ENCODE measurements around the gene VAMP5. TPM values are rescaled to one million over a fixed set of nuclear protein-coding genes. Genes with fewer than 3 reads are reported as not detected.
A peak's percentile ranks its signal among the peaks of the same experiment; 100 is the strongest.

The VAMP5 gene
- total and polyA plus RNA-seq, 10 of the 15 experiments (the other 5 are each of a cell fraction or from before 2014, with no cell fraction given): 3.8 to 52.7 (median 24.1) TPM

- H3K79me2 ChIP-seq (ENCODE audit: control insufficient read depth, insufficient read depth, low read length): no peaks in the 10 kb centered on the region
- intact Hi-C loops (cut with micrococcal nuclease; ENCODE audit: unreplicated experiment) (no loop called here), in situ Hi-C loops (cut with MboI) (no loop called here)
- ATAC-seq: peak; percentile 99
- no peak overlapping the region for H2AFZ ChIP-seq (ENCODE audit: control insufficient read depth, low read depth, low read length)
- SMC1A ChIA-PET (ENCODE audit: uncharacterized antibody, unreplicated experiment): interaction anchor here (1.1 to 2.0 kb wide), 4 partner anchors 60 to 174 kb away, joined by 3 to 6 read pairs (median 3); no protein-coding TSS in a partner anchor
- POLR2A ChIA-PET: interaction anchor here (0.6 to 1.2 kb wide), 4 partner anchors 15 to 195 kb away, joined by 3 read pairs; no protein-coding TSS in a partner anchor
- H3K36me3 ChIP-seq (ENCODE audit: control insufficient read depth in 2 of 2, insufficient read depth in 2 of 2, low read length in 1 of 2): peaks cover 22 to 39% of the 10 kb centered on the region in 2 experiments
- no peak overlapping the region for H3K9ac ChIP-seq (ENCODE audit: control insufficient read depth, insufficient read depth, low read length)
- no peaks in the 10 kb centered on the region for H3K9me3 ChIP-seq (replicated peaks; ENCODE audit: control insufficient read depth, insufficient read depth, low read length)
- FAIRE-seq: peak; percentile 62
- no peaks in the 10 kb centered on the region for H4K20me1 ChIP-seq (ENCODE audit: control insufficient read depth, insufficient read depth)
- H3K27me3 ChIP-seq (replicated peaks in 1 of 2; ENCODE audit: control insufficient read depth in 2 of 2, insufficient read depth in 2 of 2, low read length in 1 of 2): no peaks in the 10 kb centered on the region
- RAD21 ChIA-PET (ENCODE audit: unreplicated experiment): no interaction called here
- 39% methylated on average over 3 of the region's 3 CpGs for WGBS (ENCODE audit: insufficient coverage, insufficient replicate concordance, low lambda C conversion rate, missing lambda C conversion rate)
- H3K4me3 ChIP-seq: no peak overlapping the region
- peak overlapping the region; percentile 39; the same call in 1 of the 2 replicates for H3K4me2 ChIP-seq (ENCODE audit: control insufficient read depth, insufficient read depth)
- H3K4me1 ChIP-seq (ENCODE audit: control insufficient read depth, insufficient read depth, low read length): peaks cover 8% of the 10 kb centered on the region
- peak; percentile 42 for DNase-seq (ENCODE audit: low read depth, low spot score)
- no TSS peak for BruUV-seq (replicated peaks)
- no peak overlapping the region for H3K27ac ChIP-seq (ENCODE audit: control insufficient read depth, insufficient read depth)
- no peak for TF ChIP-seq NBN (IDR thresholded peaks at IDR 0.05)
- no peak for TF ChIP-seq ZNF622 (IDR thresholded peaks at IDR 0.05)
- TF ChIP-seq REST (IDR thresholded peaks at IDR 0.05; ENCODE audit: low read depth, low read length): no peak
- TF ChIP-seq ATF7 (IDR thresholded peaks at IDR 0.05; ENCODE audit: low read depth): peak; percentile 43
- TF ChIP-seq BCL11A (IDR thresholded peaks at IDR 0.05; ENCODE audit: low read depth, low read length): peak; percentile 74; the same call in 1 of the 2 replicates
- TF ChIP-seq TBL1XR1 (IDR thresholded peaks at IDR 0.05; ENCODE audit: low read depth, low read length): no peak
- TF ChIP-seq SREBF2 (IDR thresholded peaks at IDR 0.05; ENCODE audit: low read length): no peak
- TF ChIP-seq IKZF2 (IDR thresholded peaks at IDR 0.05): peak; percentile 30 to 57; a peak in 3 of 4 replicates
- TF ChIP-seq RUNX3 (IDR thresholded peaks at IDR 0.05; ENCODE audit: low read length): peak; percentile 28; the same call in 1 of the 2 replicates
- TF ChIP-seq RCOR1 (conservative IDR thresholded peaks at IDR 0.05; ENCODE audit: low read depth, low read length): 0 out of 2 replicates have a peak, but pooled peaks have one; percentile 69
- no peak for TF ChIP-seq IRF3 (IDR thresholded peaks at IDR 0.05)
- peak; percentile 48 for TF ChIP-seq SKIL (IDR thresholded peaks at IDR 0.05; ENCODE audit: low read depth, poor library complexity, severe bottlenecking)
- TF ChIP-seq NR2C1 (IDR thresholded peaks at IDR 0.05): no peak
- no peak for TF ChIP-seq HDGF (IDR thresholded peaks at IDR 0.05)
- no peak for TF ChIP-seq USF2 (IDR thresholded peaks at IDR 0.05; ENCODE audit: borderline replicate concordance, low read depth, low read length)
- TF ChIP-seq MTA2 (IDR thresholded peaks at IDR 0.05; ENCODE audit: low read depth): peak; percentile 90
- 0 out of 2 replicates have a peak, but pooled peaks have one; percentile 13 for TF ChIP-seq ZNF24 (IDR thresholded peaks at IDR 0.05)
- CTCF ChIA-PET: interaction anchor here (1.0 to 2.2 kb wide), 3 partner anchors 17 to 64 kb away, joined by 3 to 9 read pairs (median 7); no protein-coding TSS in a partner anchor
Observed at GRCh38 chr2:85642725-85643124, 58.5 kb downstream of the VAMP5 start.

Data from GM12878 (cell line).